ENCODE results near the gene SEZ6L2.
A peak's percentile ranks its signal among the peaks of the same experiment; 100 is the strongest.
"Not testable (repeated sequence)": the region's sequence is repeated elsewhere in the genome, so short reads cannot be mapped to it uniquely, and the experiment has no call there.

The SEZ6L2 gene

DNA sequence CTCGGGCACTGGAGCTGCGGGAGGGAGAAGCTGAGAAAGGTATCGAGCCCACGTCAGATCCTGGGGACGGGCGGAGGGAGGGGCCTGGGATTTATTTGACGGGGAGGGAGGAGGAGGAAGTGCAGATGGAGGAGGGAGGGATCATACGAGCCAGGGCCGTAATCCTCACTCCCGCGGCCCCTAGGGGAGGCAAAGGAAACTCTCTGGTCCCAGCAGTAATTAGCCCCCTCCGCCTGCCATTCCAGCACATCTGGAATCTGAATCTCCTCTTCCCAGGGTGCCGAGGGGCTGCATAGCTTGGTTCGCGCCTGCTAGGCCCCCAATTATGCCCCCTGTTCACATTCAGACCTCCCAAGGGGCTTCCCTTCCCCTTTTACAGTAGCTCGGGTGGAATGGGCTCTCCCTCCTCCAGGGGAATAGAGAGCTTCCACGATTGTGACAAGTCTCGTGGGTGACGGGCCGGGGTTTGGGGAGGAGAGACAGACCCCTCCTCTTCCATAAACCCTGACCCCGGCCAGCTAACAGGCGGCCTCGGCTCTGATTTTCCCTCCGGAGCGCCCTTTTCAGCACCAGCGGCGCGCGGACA lies at the start of gene SEZ6L2:
Gene SEZ6L2 (minus strand): TSS at position 35 of the 586 bp plus-strand sequence. CDS start 531 bp downstream, outside the sequence.
- peak; percentile 36 for DNase-seq (ENCODE audit: low read depth, low spot score)

DNA sequence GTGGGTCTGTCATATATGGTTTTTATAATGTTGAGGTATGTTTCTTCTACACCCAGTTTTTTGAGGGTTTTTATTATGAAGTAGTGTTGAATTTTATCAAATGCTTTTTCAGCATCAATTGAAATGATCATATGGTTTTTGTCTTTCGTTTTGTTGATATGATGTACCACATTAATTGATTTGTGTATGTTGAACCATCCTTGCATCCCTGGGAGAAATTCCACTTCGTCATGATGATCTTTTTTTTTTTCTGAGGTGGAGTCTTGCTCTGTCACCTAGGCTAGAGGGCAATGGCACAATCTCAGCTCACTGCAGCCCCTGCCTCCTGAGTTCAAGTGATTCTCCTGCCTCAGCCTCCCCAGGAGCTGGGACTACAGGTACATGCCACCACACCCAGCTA lies 48.5 kb upstream of the SEZ6L2 start:
- DNase-seq (ENCODE audit: low read depth, low spot score), result no peak

DNA sequence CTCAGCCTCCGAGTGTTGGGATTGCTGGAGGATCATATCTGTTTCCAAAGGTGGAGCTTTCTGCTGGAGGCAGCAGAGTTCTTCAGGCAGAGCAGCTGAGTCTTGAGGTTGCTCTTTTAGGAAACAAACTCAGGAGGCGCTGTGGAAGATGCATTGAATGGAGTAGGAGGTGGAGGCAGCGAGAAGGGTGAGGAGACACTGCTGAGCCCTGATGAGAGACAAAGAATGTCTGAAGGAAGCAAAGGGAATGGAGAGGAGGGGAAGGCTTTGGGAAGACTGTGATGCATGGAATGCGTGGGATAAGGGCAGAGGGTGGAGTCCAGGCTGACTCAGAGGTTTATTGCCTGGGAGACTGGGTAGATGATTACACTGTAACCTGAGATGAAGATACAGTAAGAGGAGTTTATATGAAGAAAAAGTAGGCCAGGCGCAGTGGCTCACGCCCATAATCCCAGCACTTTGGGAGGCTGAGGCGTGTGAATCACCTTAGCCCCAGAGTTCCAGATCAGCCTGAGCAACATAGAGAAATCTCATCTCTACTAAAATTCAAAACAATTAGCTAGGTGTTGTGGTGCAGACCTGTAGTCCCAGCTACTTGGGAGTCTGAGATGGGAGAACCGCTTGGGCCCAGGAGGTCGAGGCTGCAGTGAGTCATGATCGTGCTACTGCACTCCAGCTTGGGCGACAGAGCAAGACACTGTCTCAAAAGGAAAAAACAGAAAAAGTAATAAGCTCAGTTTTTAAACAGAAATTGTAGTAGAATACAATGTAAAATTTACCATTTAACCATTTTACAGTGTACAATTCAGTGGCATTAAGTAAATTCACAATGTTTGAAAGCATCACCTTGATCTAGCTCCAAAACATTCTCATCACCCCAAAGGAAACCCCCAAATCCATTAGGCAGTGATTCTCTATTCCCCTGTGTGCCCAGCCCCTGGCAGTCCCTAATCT lies 44.8 kb upstream of the SEZ6L2 start:
- peak; percentile 76 for DNase-seq (ENCODE audit: low read depth, low spot score)

DNA sequence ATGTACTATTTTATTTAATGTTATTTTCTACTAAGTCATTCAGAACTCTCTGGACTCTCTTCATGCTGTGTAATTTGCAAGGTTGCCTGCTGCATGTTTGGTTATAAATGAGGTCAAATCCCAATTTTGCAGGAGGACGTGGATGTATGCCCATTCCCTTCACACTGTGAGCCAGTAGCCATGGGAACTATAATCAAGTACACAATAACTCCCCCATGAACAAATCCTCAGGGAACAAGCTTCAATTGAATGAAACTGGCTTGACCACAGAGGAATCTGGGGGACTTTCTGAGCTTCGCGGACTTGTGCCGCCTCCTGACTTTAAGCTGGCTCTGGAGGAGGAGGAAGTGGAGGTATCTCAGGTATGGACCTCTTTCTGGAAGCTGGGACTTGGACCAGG lies 41.3 kb upstream of the SEZ6L2 start:
- DNase-seq (ENCODE audit: low read depth, low spot score), result no peak

DNA sequence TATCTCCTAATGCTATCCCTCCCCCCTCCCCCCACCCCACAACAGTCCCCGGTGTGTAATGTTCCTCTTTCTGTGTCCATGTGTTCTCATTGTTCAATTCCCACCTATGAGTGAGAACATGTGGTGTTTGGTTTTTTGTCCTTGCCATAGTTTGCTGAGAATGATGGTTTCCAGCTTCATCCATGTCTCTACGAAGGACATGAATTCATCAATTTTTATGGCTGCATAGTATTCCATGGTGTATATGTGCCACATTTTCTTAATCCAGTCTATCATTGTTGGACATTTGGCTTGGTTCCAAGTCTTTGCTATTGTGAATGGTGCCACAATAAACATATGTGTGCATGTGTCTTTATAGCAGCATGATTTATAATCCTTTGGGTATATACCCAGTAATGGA lies 32.4 kb upstream of the SEZ6L2 start:
- not testable (repeated sequence) for DNase-seq (ENCODE audit: low read depth, low spot score)

DNA sequence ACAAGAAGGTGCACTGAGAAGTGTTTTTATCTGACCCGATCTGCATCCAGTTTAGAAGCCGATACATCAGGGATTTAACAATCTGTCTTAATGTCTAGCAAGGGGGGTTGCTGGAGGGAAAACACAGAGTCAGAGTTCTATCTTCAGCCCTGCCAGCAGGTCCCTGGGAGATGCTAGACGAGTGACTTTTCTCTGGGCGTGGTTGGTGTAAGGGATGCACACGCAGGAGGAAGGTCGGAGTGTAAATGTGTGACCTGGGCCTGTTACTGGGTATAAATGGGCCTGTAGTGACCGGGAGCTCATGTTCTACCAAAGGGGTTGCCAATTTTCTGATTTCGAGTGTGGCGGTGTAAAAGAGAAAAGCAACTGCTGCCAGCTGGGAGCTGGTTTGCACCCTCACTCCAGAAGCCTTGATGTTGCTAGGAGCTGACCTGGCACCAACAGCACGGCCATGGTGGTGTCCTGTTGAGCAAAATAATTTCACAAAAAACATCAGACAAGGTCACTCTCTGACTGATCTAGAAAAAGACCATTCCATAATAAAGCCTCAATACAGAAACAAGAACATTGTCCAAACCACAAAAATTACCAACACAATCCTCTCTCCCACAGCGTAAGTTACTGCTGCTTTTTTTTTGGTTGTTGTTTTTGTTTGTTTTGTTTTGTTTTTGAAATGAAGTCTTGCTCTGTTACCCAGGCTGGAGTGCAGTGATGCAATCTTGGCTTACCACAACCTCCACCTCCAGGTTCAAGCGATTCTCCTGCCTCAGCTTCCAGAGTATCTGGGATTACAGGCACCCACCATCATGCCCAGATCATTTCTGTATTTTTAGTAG lies 27.9 kb upstream of the SEZ6L2 start:
- DNase-seq (ENCODE audit: low read depth, low spot score), result no peak

DNA sequence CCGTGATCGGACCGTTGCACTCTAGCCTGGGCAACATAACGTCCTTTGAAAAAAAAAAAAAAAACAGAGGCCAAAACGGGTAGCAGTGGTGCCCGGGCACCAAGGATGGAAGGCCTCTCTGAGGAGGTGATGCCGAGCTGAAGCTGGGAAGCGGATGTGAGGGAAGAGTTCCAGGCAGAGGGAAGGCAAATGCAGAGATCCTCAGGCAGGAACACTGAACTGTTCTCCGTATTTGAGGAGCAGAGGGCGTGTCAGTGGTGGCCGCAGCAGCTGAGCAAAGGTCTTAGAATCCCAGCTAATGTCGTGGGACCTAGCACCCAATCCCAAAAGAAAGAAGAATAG lies 27.3 kb upstream of the SEZ6L2 start:
- DNase-seq (ENCODE audit: low read depth, low spot score), result no peak

DNA sequence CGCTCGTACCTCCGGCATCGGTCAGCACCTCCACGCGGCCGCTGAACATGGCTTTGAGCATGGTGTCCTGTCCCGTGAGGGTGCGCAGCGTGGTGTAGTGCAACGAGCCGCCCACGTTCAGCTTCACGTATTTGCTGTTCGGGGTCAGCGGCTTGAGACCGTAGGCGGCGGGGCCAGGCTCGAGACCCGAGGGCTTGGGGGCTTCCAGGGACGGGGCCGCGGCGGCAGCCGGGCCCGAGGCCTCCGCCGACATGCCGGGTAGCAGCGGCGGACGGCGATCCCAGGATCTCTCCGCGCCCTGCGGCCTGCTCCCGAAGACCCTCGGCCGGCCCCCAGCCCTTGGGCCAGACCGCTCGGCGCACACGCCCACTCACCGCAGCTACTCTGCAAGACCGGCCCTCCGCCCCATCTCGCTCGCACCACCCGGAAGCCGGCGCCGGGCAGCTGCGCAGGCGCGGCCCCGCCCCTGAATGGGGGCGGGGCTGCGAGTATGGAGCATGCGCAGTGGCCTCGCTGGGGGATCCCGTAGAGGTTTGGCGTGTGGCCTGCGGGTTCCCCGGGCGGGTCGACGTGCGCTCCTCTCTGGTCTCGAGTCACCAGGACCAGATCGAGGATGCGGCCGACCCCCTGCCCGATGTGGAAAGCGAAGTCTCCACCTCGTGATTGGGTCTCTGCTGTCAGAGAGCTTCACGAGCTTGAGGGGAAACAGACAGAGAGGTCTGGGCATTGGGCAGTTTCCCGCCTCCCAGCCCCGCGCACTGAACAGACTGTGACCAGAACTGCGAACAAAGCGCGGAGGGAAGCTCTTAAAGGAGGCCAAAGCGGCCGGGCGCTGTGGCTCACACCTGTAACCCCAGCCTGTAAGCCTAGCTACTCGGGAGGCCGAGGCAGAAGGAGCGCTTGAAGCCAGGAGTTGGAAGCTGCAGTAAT lies 26.7 kb upstream of the SEZ6L2 start, which contains the start of gene KCTD13:
Gene KCTD13 (minus strand): TSS at position 446 of the 930 bp plus-strand sequence. CDS start 193 bp downstream, at position 253.
- DNase-seq (ENCODE audit: low read depth, low spot score), result peak; percentile 49

DNA sequence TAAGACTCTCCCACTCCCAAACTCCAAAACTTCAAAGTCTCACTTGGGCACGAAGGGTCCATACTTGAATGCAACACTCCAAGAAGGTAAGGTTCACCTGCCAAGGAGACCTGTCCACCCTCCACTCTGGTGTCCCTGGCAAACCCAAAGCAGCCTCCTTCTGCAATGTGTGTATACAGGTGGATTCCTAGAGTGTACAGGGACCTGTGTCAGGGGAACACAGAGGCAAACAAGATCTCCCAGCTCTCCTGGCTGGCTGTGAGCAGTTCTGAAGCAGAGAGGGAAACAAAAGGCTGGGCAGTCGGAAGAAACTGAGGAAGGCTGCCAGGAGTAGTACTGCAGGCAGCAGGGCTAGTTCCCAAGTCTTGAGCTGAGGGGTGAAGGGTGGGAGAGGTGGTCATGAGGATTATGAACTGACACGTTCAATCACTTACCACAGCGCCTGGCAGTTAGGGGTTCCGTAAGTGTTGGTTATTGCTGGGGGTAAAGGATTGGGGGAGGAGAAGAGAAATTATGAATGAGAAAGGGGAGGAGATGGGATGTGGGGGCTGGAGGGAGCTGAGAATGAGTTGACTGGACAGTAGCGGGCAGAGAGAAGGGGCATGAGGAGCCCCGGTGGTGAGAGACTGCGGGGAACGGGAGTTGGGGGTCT lies 25.9 kb upstream of the SEZ6L2 start:
- no peak for DNase-seq (ENCODE audit: low read depth, low spot score)

DNA sequence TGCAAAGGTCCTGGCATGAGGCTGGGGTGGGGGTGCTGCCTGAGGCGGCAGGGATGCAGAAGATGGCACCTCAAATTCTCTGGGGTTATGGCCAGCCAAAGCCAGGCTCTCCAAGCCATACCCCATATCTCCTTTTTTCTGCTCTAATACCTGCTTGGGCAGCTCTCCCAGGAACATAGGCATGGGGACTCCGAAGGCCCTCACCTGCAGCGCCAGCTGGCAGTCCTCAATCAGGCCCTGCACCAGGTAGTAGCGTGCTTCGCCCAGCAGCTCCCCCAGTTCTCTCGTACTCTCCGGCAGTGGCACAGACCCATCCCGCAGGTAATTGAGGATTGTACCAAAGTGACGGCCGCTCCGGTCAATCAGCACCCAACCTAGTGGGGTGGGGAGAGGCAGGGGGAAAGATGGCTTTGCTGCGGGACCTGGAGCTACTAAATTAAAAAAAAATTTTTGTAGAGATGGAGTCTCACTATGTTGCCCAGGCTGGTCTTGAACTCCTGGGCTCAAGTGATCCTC lies 23.7 kb upstream of the SEZ6L2 start:
- DNase-seq (ENCODE audit: low read depth, low spot score), result no peak

DNA sequence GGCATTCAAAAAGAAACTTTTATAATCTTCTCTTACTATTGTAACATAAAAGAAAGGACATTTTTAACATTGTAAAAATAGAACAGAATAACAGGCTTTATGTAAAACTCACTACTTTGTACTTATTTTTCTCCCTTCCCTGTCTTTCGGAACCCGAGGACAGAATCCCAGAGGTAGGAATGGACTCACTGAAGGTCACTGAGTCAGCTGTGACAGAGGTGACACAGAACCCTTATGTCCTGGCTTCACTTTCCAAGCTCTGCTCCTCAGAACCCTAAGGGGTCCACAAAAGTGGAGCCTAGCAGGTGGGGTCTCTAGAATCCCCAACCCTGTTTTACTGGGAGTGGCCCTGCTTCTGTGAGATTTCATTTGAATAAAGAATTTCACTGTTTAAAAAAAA lies 23.0 kb upstream of the SEZ6L2 start:
- DNase-seq (ENCODE audit: low read depth, low spot score), result no peak

DNA sequence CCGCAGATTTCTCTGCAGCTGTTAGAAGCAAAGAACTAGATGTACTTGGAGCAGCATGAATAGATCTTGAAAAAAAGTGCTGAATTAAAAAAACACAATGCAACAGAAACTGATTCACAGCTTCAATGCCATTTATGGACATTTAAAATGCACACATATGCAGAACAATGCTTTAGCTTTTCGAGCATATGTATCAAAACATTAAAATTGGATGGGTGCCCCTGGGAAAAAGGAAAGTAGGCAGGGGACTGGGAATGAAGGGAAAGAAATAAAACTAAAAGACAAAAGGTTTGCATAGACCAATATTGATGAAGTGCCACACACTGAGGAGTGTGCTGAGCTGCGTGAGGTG lies 21.7 kb upstream of the SEZ6L2 start:
- no peak for DNase-seq (ENCODE audit: low read depth, low spot score)

DNA sequence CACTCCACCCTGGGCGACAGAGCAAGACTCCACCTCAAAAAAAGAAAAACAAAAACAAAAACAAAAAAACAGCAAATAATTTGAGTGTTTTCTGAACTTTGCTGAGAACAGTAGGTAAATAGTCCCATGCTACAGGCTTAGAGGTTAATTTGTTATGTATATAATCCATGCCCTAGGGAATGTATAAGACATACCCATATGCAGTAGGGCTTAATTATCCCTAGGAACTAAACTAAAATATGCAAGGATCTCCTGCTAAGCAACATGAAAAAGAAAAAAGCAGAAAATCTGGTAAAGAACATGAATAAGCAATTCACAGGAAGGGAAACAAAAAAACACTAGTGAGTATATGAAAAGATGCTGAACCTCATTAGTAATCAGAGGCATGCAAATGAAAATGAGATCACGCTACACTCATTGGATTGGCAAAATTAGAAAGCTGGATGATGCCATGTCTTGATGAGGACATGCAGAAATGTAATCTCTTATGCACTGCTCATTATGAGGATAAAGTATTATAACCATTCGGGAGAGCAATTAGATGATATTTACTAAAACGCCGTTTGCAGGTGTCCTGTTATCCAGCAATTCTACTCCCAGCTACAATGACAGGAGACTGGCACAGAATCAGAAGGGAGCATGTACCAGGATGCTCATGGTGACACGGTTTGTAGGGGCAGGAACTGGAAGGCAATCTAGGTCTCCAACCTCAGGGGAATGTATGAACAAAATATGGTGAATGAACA lies 21.1 kb upstream of the SEZ6L2 start:
- DNase-seq (ENCODE audit: low read depth, low spot score), result no peak

DNA sequence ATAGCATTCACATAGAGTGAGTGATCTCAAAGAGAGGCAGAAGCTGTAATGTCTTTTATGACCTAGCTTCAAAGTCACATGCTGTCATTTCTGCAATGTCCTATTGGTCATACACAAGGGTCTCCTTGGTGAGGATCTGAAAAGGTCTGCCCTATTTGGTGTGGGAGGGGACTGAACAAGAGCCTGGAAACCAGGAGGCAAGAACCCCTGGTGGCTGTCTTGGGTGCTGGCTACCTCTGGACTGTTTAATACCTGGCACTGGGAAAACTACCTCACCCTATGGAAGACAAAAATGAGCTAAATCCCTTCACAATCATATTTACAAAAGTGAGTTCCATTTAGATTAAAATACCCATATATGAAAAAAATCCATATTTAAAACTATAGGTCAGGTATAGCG lies 17.6 kb upstream of the SEZ6L2 start:
- DNase-seq (ENCODE audit: low read depth, low spot score), result no peak

DNA sequence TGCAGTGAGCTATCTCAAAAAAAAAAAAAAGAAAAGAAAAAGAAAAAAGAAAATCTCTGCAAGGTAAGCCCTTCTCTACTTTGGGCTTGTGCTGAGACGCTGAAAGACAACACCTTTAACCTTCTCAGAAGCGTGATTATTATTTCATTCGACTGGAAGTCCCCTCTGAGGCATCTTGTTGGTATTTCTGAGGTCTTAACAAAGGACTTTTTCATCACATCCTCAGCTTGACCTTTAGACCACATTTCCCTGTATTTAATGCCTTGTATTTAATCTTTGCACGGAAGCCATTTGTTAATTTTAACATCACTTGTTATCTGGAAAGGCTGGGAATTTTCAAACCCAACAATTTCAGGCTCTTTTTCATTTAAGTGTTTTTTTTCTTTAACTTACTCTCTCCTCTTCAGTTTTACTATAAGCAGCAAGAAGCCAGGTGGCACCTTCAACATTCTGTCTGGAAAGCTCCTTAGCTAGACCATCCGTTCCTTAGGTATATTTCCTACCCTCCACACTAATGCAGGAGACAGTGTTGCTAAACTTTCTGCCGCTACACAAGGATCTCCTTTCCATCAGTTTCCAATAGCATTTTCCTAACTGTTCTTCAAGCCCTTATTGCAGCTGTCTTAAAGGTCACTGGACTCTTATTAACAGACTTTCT lies 16.4 kb upstream of the SEZ6L2 start:
- no peak for DNase-seq (ENCODE audit: low read depth, low spot score)

DNA sequence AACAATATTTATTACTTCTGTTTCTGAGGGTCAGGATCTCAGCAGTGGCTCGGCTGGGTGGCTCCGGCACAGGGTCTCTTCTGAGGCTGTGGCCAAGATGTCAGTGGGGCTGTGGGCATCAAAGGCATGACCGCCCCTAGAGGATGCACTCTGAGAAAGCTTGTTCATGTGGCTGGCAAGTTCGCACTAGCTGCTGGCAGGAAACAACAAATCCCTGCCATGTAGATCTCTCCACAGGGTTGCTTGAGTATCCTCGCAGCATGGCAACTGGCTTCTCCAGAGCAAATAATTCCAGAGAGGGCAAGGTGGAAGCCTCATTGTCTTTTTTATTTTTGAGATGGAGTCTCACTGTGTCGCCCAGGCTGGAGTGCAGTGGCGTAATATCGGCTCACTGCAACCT lies 14.2 kb upstream of the SEZ6L2 start:
- no peak for DNase-seq (ENCODE audit: low read depth, low spot score)

DNA sequence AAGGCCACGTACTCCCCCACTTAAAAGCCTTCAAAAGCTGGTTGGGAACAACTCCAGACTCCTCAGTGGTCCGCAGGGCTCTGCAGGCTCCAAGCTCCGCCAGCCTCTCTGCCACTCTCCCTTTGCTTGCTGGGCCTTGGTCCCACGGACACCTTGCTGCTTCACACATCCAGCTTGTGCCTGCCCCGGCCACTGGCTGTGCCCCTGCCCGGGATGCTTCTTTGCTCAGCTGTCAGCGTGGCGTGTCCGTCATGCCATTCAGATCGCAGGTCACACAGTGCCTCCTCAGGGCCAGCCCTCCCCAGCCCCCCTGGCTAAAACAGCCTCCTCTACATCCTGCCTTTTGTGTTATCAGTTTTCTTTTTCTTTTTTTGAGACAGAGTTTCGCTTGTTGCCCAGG lies 12.7 kb upstream of the SEZ6L2 start:
- DNase-seq (ENCODE audit: low read depth, low spot score), result no peak

DNA sequence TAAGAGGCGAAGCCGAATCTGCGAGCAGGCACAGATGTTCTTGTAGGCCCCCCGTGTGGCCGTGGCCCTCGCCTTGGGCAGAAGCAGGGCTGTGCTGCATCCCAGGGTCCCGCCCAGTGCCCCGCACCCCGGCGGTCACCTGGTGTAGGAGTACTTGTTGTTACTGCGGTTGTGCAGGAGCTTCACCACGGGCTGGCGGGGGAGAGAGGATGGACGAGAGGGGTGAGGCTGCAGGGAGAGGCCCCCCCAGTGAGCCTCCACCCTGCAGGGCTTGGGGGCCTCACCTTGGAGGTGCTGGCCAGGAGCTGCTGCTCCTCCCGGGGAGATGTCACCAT lies 12.3 kb upstream of the SEZ6L2 start:
- no peak for DNase-seq (ENCODE audit: low read depth, low spot score)

Measured in smooth muscle cell of the brain vasculature (primary cell).